Pancreas (tissue), 10 donors: Measurements from ENCODE around the gene HIPK4. TPM values are rescaled to one million over a fixed set of nuclear protein-coding genes. Genes with fewer than 3 reads are reported as not detected.
A peak's percentile ranks its signal among the peaks of the same experiment; 100 is the strongest.
"Not testable (repeated sequence)": the region's sequence is repeated elsewhere in the genome, so short reads cannot be mapped to it uniquely, and the experiment has no call there.

Experiments
- ATAC-seq, 4 donors: fragments of 200-7000 bp; cut with Tn5 transposase; one replicate each; pipeline versions ENCODE4 v1.8.0 to v1.9.1; 2020; ENCODE audit warnings: mild to moderate bottlenecking in 4 of 4, moderate library complexity in 4 of 4
- DNase-seq, 6 donors: peaks; one replicate each; pipeline ENCODE4 v3.0.0-alpha.2; 2020
- FAIRE-seq: peaks from 2 replicates; lab custom pipeline; 2012; peaks lifted over from hg19 to GRCh38; lab: Jason Lieb, UNC
- H3K27ac ChIP-seq, 4 donors: fragments of 200-600 bp; sonication (generic); 1 replicate in 3 of 4; 2 replicates in 1 of 4; pipeline versions ENCODE4 v1.5.0 to v1.8.0; 2020
- H3K27me3 ChIP-seq, 4 donors: fragments of 200-600 bp; one replicate each; pipeline ENCODE4 v1.8.0; 2021
- H3K36me3 ChIP-seq, 3 donors: fragments of 200-600 bp; sonication (generic) in 1 of 3; one replicate each; pipeline versions ENCODE4 v1.5.0 to v1.8.0; 2020 to 2021
- H3K4me1 ChIP-seq, 3 donors: fragments of 200-600 bp; one replicate each; pipeline ENCODE4 v1.8.0; 2021
- H3K4me3 ChIP-seq, 4 donors: fragments of 200-600 bp; sonication (generic) in 2 of 4; one replicate each; pipeline versions ENCODE4 v1.5.0 to v1.8.0; 2020 to 2021
- H3K9me3 ChIP-seq, 4 donors: fragments of 200-600 bp; one replicate each; pipeline ENCODE4 v1.8.0; 2021
- WGBS, 2 donors: extraction: QIAGEN DNeasy Blood & Tissue Kit; methylation state at CpG; one replicate each; pipeline ENCODE4 v1.1.7; 2013; 5-methylcytosine and 5-hydroxymethylcytosine counted together
- intact Hi-C, 3 donors: fragments of 100-400 bp; cut with DNase I; formaldehyde crosslinking; loops; one replicate each; pipeline versions ENCODE4 v1.11.1 to v1.14.2; 2022
- polyA plus RNA-seq, 2 donors: library from polyadenylated mRNA; stranded (reverse); fragments of 200-250 nt; gene quantifications; one replicate each; pipeline ENCODE4 v1.2.3, GENCODE V29; 2013
- total RNA-seq, 6 donors: library from RNA; stranded (reverse); fragmentation: NEBNext Ultra II Directional in 4 of 6; extraction: Animal tissue kit (Norgen Biotek cat#: 25700) in 4 of 6; gene quantifications; one replicate each; pipeline versions ENCODE4 v1.2.1 to v1.2.4, GENCODE V29; 2021 to 2023
- TF ChIP-seq, protein P1 (sequence below), 4 donors: fragments of 200-600 bp; sonication (generic) in 3 of 4; IDR thresholded peaks; one replicate each; pipeline versions ENCODE4 v1.5.0 to v1.8.0; 2021; ENCODE audit warnings: antibody characterized with exemption in 4 of 4
- donor health status: healthy with polysubstance abuse.
- donor health status: DM: no; HTN: no; CAD: no; lungs with moderate emphysema.
- donor health status: DM: no; HTN: no; CAD: no.
- donor health status: control.
- donor health status: control.
- donor health status: Bipolar disorder and iron deficiency.
- donor health status: DM: yes; HTN: yes; CAD: no.
- donor health status: DM: no; HTN: no; CAD: no.
- donor health status: DM: no; HTN: no; CAD: no.
- donor health status: DM: yes; HTN: yes; CAD: no.

Gene HIPK4
- total RNA-seq: under 1 TPM in 3 of 6 donors, not detected in 3; 0.06 to 0.14 (median 0.09) TPM
- under 1 TPM; 0.05 to 0.08 TPM for polyA plus RNA-seq

DNA sequence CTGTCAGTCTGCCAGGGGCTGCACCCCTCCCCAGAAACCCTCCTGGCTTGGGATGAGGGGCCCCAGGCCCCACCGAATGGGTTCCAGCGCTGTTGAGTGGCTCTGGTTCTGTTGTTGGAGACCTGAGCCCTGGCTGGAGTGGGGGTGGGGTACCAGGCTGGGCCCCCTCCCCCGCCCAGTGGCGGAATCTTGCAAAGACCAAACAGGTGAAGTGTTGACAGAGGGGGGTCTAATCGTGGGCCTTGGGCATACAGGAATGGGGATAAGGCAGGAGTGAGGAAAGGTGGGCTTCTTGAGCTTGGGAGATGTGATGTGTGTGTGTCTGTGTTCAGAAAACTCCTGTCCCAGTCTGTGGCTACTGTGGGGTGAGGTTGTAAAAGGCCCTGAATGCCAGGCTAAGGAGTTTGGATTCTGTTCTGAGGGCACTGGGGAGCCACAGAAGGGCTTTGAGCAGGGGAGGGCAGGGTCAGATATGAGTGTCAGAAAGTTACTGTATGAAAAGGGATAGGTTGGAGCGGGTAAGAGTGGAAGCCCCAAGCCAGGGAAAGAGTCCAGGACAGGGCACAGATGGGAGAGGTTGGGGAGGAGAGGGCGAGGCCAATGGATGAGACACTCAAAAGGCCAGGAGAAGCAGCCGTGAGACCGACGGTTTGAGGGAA is at the start of gene HIPK4:
Gene HIPK4 (minus strand): TSS at position 98 of the 659 bp plus-strand sequence. CDS start 279 bp downstream, outside the sequence.
- no peaks in the 10 kb centered on the region for H3K9me3 ChIP-seq
- 76 to 84% methylated on average over 10 of the region's 10 CpGs for WGBS, 2 donors
- H3K27ac ChIP-seq: no peak within 1 kb of the TSS
- H3K4me1 ChIP-seq: no peaks in the 10 kb centered on the region
- no peaks in the 10 kb centered on the region for H3K27me3 ChIP-seq
- no peak within 1 kb of the TSS for H3K4me3 ChIP-seq
- TF ChIP-seq, protein P1, sequence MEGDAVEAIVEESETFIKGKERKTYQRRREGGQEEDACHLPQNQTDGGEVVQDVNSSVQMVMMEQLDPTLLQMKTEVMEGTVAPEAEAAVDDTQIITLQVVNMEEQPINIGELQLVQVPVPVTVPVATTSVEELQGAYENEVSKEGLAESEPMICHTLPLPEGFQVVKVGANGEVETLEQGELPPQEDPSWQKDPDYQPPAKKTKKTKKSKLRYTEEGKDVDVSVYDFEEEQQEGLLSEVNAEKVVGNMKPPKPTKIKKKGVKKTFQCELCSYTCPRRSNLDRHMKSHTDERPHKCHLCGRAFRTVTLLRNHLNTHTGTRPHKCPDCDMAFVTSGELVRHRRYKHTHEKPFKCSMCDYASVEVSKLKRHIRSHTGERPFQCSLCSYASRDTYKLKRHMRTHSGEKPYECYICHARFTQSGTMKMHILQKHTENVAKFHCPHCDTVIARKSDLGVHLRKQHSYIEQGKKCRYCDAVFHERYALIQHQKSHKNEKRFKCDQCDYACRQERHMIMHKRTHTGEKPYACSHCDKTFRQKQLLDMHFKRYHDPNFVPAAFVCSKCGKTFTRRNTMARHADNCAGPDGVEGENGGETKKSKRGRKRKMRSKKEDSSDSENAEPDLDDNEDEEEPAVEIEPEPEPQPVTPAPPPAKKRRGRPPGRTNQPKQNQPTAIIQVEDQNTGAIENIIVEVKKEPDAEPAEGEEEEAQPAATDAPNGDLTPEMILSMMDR (IDR thresholded peaks at IDR 0.05): no peak
- no peaks in the 10 kb centered on the region for H3K36me3 ChIP-seq
- intact Hi-C loops: no loop called here
- ATAC-seq (no peak), DNase-seq (no peak), FAIRE-seq (no peak)

- no peak for FAIRE-seq
- intact Hi-C loops: no loop called here
These were observed 48.3 kb upstream of the HIPK4 start for GRCh38 chr19:40438284-40438683.

GRCh38 chr19:40433391-40434216 is 43.6 kb upstream of the HIPK4 start:
- no peaks in the 10 kb centered on the region for H3K27me3 ChIP-seq
- TF ChIP-seq, protein P1 (IDR thresholded peaks at IDR 0.05): no peak
- no peak for FAIRE-seq
- H3K27ac ChIP-seq: peak overlapping the region; percentile 78 to 89 (median 86)
- intact Hi-C loops: no loop called here
- H3K36me3 ChIP-seq: no peaks in the 10 kb centered on the region
- WGBS, 2 donors: 0 to 1% methylated on average over 33 to 50 of the region's 50 CpGs
- H3K9me3 ChIP-seq: no peaks in the 10 kb centered on the region
- ATAC-seq: peak; percentile 96 to 98 (median 96)
- peak overlapping the region in 3 of 4 donors; percentile 7 to 37 (median 32) for H3K4me3 ChIP-seq
- H3K4me1 ChIP-seq: peaks cover 0 to 12% (median 8%) of the 10 kb centered on the region in 3 donors
- DNase-seq: peak; percentile 84 to 95 (median 90)

More at GRCh38 chr19:40438284-40438683, 48.3 kb upstream of the HIPK4 start:
- H3K36me3 ChIP-seq: peaks cover 0 to 11% (median 5%) of the 10 kb centered on the region in 3 donors
- no peak overlapping the region for H3K27ac ChIP-seq
- H3K4me3 ChIP-seq: no peak overlapping the region
- no peaks in the 10 kb centered on the region for H3K27me3 ChIP-seq
- TF ChIP-seq, protein P1 (IDR thresholded peaks at IDR 0.05): no peak
- no peak for DNase-seq
- peaks cover 0 to 14% (median under 1%) of the 10 kb centered on the region in 3 donors for H3K4me1 ChIP-seq
- ATAC-seq: no peak
- 93 to 96% methylated on average over 3 of the region's 3 CpGs for WGBS, 2 donors
- H3K9me3 ChIP-seq: no peaks in the 10 kb centered on the region

- H3K27me3 ChIP-seq, ATAC-seq, FAIRE-seq, H3K9me3 ChIP-seq, DNase-seq, intact Hi-C loops, H3K36me3 ChIP-seq: not testable (repeated sequence)
- WGBS, 2 donors: 48 to 54% methylated on average over 7 of the region's 7 CpGs
- Histone ChIP-seq H3K4me1 (peaks cover 0 to 12% (median 8%) of the 10 kb centered on the region in 3 donors), H3K4me3 (peak overlapping the region in 3 of 4 donors; percentile 7 to 37 (median 32)), H3K27ac (peak overlapping the region; percentile 78 to 89 (median 86))
These were observed 42.8 kb upstream of the HIPK4 start for GRCh38 chr19:40432760-40433159.

DNA sequence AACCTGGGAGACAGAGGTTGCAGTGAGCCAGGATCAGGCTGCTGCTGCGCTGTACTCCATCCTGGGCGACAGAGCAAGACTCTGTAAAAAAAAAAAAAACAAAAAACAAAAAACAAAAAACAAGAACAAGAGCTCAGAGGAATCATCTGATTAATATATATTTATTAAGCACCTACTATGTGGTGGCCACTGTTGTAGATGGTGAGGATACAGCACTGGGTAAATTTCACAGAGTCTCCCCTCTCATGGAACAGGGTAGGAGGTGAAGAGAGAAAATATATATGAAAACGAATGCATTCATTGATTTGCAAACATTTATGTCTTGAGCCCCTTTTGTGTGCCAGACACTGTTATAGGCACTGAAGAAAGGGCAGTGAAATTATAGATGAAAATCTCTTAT is 41.7 kb upstream of the HIPK4 start:
- 78 to 81% methylated on average over 3 of the region's 3 CpGs for WGBS, 2 donors
- no peak overlapping the region for H3K4me3 ChIP-seq
- H3K36me3 ChIP-seq: no peaks in the 10 kb centered on the region
- H3K4me1 ChIP-seq: peaks cover 0 to 12% (median 8%) of the 10 kb centered on the region in 3 donors
- no peak overlapping the region for H3K27ac ChIP-seq
- no peaks in the 10 kb centered on the region for H3K9me3 ChIP-seq
- no peak for ATAC-seq
- no peak for FAIRE-seq
- intact Hi-C loops: no loop called here
- H3K27me3 ChIP-seq: no peaks in the 10 kb centered on the region
- DNase-seq: no peak
- TF ChIP-seq, protein P1 (IDR thresholded peaks at IDR 0.05): no peak

DNA sequence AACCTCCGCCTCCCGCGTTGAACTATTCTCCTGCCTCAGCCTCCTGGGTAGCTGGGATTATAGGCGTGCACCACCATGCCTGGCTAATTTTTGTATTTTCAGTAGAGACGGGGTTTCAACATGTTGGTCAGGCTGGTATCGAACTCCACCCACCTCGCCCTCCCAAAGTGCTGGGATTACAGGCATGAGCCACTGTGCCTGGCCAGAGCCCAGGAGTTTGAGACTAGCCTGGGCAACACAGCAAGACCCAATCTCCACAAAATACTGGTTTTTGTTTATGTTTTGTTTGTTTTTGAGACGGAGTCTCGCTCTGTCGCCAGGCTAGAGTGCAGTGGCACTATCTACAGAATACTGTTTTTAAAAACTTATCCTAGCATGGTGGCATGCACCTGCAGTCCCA is 40.3 kb upstream of the HIPK4 start:
- H3K27me3 ChIP-seq, H3K27ac ChIP-seq, H3K36me3 ChIP-seq, FAIRE-seq, intact Hi-C loops, ATAC-seq, H3K9me3 ChIP-seq, DNase-seq, H3K4me3 ChIP-seq: not testable (repeated sequence)
- WGBS, 2 donors: 88 to 96% methylated on average over 10 of the region's 10 CpGs
- peaks cover 0 to 12% (median 8%) of the 10 kb centered on the region in 3 donors for H3K4me1 ChIP-seq

DNA sequence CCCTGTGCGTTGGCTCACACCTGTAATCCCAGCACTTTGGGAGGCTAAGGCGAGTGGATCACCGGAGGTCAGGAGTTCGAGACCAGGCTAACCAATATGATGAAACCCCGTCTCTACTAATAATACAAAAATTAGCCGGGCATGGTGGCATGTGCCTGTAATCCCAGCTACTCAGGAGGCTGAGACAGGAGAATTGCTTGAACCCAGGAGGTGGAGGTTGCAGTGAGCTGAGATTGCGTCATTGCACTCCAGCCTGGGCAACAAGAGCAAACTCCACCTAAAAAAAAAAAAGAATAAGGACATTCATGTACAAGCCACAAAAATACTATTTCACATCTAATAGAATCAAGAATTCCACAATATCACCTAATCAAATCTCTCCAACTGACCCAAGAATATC is 38.2 kb upstream of the HIPK4 start:
- intact Hi-C loops, H3K9me3 ChIP-seq, FAIRE-seq: not testable (repeated sequence)

More for the DNA sequence above, 38.2 kb upstream of the HIPK4 start:
- not testable (repeated sequence) for H3K27me3 ChIP-seq, ATAC-seq, DNase-seq, H3K36me3 ChIP-seq, H3K27ac ChIP-seq, H3K4me3 ChIP-seq
- WGBS, 2 donors: 92 to 96% methylated on average over 7 of the region's 7 CpGs
- peaks cover 0 to 11% (median 7%) of the 10 kb centered on the region in 3 donors for H3K4me1 ChIP-seq
